ENCODE data around the gene GUCY2D.
"Not testable (repeated sequence)": the region's sequence is repeated elsewhere in the genome, so short reads cannot be mapped to it uniquely, and the experiment has no call there.

GUCY2D gene

DNA sequence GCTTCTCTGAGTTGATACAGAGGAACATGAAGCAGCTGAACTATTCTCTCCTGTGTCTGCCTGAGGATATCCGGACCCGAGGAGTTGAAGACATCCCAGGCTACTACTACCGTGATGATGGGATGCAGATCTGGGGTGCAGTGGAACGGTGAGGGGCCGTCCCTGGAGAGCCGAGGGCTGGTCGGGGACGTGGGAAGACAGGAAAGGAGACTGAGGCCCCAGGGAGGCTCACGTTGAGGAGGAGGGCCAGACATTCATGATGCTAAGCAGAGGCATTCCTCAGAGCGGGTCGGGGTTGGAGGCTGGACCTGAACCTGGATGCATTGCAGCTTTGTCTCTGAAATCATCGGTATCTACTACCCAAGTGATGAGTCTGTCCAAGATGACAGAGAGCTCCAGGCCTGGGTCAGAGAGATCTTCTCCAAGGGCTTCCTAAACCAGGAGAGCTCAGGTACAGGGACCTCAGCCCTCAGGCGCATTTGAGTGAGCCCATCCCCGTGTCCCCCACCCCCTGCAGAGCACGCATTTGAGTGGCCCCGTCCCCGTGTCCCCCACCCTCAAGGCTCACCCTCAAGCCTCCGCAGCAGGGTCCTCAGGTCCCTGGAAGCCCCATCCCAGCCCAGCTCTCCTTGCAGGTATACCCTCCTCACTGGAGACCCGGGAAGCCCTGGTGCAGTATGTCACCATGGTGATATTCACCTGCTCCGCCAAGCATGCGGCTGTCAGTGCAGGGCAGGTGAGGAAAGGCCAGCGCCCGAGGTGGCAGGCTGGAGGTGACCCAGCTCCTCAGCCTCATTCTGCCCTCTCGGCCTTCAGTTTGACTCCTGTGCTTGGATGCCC, 44.7 kb downstream of the GUCY2D start:
- DNase-seq (ENCODE audit: low read depth) = no peak

DNA sequence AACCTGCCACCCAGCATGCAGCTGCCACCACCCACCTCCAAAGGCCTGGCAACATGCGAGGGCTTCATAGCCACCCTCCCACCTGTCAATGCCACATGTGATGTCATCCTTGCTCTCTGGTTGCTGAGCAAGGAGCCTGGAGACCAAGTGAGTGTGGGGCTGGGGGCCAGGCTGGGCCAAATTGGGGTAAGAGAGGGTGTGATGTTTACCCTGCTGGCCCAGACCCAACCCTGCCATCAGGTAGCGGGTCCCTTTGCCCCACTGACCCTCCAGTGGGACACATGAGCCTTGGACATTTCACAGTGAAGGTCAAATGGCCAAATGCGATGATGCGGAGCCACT, 45.3 kb downstream of the GUCY2D start:
- DNase-seq (ENCODE audit: low read depth) = no peak

DNA sequence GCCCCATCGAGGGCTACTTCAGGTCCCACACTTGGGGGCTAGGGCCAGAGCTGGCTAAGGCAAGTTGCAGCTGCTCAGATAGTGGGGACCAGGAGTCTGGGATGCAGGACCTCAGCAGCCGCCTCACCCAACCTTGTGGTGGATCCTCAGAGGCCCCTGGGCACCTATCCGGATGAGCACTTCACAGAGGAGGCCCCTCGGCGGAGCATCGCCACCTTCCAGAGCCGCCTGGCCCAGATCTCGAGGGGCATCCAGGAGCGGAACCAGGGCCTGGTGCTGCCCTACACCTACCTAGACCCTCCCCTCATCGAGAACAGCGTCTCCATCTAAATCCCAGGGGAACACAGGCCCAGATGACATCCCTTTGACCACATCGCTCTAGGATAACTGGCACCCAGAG, 45.8 kb downstream of the GUCY2D start:
- no peak for DNase-seq (ENCODE audit: low read depth)

DNA sequence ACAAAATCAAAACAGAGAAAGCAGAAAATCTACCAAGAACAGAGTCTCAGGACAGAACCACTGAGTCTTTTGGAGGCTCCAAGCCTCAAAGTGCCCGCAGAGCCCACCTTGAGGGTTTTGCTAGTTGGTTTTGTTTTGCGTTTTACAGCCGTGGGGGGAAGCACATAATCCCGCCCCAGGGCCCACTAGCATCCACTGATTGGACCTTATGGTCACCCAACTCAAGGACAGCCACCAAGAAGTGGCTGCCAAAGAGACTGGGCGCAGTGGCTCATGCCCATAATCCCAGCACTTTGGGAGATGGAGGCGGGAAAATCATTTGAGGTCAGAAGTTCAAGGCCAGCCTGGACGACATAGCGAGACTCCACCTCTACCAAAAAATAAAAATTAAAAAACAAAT, 46.3 kb downstream of the GUCY2D start:
- no peak for DNase-seq (ENCODE audit: low read depth)

DNA sequence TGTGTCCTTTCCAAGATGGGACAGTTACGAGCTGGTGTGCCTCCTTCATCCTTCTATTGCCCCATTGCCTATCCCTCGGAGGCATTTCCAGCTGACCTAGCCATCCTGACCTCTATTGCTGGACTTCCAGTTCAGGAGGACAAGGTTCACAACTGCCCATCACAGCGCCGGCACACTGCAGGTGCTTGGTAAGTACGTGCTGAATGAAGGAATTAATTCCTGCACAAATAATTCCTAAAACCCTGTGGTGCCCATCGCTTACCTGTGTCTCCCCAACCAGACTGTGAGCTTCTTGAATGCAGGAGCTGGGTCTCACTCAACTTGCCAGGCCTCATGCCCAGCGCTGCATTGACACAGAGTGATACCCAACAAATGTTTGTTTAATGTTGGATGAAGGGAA, 49.4 kb downstream of the GUCY2D start:
- no peak for DNase-seq (ENCODE audit: low read depth)

DNA sequence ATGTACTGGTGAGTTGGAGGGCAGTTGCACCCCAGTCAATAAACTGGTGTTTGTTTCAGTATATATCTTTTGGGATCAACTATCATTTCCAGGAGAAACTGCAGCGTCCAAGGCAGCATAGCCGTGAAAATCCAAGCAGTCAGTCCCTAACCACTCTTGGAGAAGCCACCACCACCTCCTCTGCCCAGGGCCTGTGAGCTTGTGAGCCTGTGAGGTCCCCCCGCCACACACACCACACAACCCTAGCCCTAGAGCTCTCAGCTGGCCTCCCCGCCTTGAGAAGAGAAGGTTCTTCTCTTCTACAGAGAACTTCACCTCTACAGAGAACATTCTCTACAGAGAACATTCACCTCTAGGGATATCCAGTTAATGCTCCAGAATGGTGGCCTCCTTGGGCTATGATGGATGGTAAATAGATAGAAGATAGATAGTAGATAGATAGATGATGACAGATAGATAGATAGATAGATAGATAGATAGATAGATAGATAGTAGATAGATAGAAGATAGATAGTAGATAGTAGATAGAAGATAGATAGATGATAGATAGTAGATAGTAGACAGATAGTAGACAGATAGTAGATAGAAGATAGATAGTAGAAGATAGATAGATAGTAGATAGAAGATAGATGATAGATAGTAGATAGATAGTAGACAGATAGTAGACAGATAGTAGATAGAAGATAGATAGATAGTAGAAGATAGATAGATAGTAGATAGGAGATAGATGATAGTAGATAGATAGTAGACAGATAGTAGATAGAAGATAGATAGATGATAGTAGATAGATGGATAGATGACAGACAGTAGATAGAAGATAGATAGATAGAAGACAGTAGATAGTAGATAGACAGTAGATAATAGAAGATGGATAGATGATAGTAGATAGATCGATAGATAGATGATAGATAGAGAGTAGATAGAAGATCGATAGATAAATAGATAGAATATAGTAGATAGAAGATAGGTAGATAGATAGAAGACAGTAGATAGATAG, 50.1 kb downstream of the GUCY2D start:
- DNase-seq (ENCODE audit: low read depth) = no peak

DNA sequence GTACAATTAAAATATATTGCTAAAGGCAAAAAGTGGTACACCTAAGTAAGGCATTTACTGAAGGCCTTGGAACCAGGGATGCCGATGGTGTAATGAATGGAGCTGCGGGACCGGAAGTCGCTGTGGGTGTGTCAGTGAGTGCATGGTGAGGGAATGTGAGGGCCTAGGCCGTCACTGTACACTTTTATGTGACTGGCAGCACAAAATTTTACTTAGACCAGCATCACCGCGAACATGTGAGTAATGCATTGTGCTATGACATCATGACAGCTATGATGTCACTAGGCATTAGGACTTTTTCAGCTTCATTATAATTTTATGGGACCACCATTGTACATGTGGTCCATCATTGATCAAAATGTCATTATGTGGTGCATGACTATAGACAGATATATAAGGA, 51.2 kb downstream of the GUCY2D start:
- no peak for DNase-seq (ENCODE audit: low read depth)

DNA sequence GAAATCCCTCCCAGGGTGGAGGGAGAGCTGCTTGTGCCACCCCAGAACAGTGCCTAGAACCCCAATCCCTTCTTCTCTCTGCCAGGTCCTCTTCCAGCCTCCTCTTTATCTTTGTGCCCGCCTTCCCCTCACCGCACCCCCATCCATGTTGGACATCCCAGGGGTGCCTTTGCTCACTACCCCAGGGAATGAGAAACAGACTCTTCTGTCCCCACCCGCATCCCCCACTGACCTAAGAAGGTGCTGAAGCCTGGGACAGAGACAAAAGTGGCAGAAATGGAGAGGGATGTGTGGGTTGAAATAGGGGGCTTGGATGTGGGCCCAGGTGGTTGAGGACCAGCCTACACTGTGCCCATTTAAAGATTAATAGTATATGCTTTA, 53.4 kb downstream of the GUCY2D start:
- no peak for DNase-seq (ENCODE audit: low read depth)

DNA sequence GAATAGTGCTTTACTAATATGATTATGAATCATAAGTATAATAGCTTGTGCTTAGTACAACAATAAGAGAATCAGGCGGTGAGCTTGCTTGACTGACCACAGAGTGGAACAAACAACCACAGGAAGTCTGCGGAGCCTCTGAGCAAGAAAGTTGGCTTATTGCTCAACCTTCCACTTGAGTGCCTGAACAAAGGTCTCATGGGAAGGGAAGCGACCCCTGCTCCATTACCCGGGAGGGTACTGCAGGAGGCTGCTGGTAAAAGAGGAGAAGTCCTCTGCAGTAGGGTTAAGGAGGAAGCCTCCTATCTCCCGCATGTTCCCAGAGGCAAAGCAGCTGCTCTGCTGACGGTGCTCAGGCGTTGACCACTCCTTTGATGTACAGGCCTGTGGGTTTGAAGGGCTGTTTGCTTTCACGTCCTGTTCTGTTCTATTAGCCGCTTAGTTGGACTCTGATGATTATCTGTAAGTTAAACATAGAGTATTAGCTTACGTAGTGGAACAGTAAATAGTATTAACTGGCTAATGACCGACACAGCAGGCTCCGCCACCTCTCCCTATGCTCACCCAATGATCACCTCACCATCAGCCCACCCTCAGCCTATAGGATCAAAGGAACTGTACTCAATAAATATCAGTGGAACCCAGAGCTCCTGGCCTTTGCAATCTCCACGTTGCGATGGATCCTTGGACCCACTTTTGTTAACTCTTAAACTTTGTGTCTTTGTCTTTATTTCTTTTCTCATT, 54.0 kb downstream of the GUCY2D start:
- DNase-seq (ENCODE audit: low read depth) = peak; percentile 30

DNA sequence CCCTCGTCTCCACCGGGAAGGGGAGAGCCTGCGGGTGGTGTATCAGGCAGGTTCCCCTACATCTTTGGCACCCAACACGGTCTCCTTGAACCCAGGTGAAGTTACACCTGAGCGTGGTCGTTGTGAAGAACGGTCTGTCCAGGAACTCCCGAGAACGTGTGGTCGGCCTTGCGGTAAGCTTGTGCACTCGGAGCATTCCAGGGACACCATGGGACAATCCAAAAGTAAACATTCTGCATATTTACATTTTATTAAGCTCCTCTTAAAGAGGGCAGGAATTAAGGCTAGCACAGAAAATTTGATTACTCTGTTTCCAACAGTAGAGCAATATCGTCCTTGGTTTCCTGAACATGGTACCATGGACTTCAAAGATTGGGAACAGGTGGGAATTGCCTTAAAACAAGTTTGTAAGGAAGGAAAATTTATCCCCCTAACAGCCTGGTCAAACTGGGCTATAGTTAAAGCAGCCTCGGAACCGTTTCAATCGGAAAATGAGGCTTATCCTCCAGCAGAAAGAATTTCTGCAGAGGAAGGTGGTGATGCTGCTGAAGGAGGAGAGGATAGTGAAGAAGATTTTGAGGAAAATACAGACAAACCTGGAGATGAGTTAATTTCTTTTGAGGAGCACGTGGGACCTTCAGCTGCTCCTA, 54.7 kb downstream of the GUCY2D start:
- DNase-seq (ENCODE audit: low read depth) = no peak

DNA sequence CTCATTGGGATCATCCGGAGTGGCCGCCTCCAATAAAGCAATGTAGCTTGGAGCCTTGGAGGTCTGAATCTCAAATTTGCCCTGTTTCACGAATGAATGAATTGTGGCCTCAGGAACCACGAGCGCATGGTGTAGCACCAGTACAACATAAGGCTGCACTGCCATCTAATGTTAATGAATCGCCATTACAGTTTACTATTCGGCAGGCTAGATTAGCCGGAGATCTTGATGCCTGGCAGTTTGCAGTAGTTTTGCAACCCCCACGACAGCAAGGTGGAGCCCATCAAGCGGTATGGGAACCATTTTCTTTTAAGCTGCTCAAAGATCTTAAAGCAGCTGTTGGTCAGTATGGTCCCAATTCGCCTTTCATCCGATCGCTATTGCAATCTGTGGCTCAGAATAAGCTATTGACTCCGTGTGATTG, 55.3 kb downstream of the GUCY2D start:
- DNase-seq (ENCODE audit: low read depth) = peak; percentile 36

DNA sequence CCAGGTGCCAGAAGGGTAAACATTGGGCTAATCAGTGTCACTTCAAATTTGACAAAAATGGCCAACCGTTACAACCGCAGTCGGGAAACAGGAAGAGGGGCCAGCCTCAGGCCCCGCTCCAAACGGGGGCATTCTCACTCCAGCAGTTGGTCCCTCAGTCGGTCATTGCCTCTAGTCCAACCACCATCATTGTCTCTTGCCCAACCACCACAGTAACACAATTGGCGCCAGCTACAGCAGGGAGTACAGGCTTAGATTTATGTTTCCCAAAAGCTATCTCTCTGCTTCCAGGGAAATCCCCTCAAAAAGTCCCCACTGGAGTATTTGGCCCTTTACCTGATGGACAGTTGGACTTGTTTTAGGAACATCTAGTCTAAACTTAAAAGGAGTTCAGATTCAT, 56.7 kb downstream of the GUCY2D start:
- no peak for DNase-seq (ENCODE audit: low read depth)

DNA sequence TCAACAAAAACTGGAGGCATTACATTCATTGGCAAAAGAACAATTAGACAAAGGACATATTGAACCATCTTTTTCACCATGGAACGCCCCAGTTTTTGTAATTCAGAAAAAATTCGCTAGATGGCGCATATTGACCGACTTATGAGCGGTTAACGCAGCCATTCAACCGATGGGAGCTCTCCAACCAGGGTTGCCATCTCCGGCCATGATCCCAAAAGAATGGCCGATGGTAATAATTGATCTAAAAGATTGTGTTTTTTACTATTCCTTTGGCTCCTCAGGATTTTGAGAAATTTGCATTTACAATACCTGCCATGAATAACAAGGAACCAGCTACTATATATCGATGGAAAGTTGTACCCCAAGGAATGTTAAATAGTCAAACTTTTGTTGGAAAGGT, 57.9 kb downstream of the GUCY2D start:
- DNase-seq (ENCODE audit: low read depth) = peak; percentile 64

DNA sequence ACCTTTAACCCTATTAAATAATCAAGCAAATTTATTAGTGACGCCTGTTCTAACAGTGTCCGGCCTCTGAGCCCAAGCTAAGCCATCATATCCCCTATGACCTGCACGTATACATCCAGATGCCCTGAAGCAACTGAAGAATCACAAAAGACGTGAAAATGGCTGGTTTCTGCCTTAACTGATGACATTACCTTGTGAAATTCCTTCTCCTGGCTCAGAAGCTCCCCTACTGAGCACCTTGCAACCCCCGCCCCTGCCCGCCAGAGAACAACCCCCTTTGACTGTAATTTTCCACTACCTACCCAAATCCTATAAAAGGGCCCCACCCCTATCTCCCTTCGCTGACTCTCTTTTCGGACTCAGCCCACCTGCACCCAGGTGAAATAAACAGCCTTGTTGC, 59.4 kb downstream of the GUCY2D start:
- not testable (repeated sequence) for DNase-seq (ENCODE audit: low read depth)

DNA sequence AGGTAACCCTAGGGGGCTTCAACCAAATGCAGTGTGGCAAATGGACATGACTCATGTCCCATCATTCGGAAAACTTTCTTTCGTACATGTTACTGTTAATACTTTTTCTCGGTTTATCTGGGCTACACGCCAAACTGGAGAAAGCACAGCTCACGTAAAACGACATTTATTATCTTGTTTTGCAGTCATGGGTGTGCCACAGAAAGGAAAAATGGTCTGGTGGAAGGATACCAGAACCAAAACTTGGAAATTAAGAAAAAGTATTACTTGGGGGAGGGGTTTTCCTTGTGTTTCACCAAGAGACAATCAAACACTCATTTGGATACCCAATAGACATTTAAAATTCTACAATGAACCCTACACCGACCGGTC, 60.0 kb downstream of the GUCY2D start:
- no peak for DNase-seq (ENCODE audit: low read depth)

DNA sequence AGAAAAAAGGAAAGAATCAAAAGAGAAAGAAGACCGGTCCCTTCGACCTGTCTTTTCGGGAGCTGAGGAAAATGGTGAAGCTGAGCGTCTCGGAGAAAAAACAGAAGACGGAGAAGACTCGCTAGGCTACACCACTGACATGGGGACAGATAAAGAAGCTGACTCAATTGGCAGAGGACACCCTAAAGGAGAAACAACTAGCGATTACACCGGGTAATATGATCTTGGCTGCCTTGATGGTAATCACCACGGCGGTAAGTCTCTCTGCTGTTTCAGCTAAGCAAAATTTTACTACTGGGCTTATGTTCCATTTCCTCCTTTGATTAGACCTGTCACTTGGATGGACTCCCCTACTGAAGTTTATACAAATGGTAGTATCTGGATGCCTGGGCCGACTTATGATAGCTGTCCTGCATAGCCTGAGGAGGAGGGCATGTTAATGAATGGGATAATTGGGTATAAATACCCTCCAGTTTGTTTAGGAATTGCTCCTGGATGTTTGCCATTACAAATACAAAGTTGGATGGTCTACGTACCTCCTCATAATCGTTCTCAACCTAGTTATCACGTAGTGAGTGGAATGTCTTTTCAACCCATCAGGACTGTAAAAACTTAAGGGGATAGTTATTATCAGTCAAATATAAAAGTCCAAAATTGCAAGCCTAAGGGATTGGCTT, 60.5 kb downstream of the GUCY2D start:
- no peak for DNase-seq (ENCODE audit: low read depth)

DNA sequence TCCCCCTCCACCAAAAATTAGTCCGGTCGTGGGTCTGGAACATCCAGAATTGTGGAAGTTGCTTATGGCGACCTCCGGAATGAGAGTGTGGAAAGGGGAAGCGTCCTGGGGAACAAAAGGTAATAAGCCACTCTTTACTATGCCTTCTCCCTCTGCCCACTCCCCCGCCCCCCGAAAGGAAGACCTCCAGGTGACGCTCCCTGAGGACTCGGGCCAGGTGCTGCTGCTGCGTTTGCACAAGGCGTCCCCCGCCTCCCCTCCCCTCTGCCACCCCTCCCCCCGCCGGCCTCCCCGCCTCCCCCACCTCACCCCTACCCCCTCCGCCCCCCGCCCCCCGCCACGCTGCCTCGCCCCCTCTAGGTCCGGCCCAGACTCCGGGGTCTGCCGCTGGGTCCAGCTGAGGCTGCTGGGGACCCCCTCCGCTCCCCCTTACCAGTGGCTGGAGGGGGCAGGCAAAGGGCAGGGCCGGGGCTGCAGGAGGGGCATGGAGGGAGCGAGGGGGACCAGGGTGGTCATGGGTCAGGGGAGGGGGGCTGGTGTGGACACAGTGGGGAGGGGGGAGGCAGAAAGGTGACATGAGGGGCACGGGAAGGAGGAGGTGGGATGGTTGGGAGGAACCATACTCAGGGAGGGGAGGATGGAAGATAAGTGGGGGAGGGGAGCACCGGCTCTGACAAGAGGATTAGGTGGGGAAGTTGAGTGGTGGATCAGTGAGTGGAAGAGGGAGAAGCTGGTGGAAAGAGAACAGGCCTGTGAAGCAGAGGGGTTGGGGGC, 61.5 kb downstream of the GUCY2D start:
- no peak for DNase-seq (ENCODE audit: low read depth)

DNA sequence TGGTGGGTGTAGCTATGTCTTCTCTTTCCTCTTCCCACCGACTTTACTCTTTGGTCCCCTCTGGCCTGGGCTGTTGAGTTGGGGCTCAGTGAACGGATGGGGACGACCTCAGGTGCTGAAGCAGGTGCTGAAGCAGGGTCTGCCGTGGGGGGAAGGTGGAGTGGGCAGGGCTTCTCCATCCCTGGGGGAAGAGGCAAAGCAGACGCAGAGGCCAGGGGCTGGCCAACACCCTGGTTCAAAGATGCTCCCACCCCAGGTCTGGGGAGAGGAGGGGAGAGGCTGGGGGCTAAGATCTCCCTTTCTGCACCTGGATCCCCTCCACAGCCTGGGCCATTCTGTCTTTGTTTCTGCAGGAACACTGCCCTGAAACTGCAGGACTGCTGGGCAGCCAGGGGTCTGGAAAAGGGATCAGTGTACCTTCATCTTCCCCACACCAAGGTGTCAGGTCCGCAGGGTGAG, 62.2 kb downstream of the GUCY2D start:
- no peak for DNase-seq (ENCODE audit: low read depth)

DNA sequence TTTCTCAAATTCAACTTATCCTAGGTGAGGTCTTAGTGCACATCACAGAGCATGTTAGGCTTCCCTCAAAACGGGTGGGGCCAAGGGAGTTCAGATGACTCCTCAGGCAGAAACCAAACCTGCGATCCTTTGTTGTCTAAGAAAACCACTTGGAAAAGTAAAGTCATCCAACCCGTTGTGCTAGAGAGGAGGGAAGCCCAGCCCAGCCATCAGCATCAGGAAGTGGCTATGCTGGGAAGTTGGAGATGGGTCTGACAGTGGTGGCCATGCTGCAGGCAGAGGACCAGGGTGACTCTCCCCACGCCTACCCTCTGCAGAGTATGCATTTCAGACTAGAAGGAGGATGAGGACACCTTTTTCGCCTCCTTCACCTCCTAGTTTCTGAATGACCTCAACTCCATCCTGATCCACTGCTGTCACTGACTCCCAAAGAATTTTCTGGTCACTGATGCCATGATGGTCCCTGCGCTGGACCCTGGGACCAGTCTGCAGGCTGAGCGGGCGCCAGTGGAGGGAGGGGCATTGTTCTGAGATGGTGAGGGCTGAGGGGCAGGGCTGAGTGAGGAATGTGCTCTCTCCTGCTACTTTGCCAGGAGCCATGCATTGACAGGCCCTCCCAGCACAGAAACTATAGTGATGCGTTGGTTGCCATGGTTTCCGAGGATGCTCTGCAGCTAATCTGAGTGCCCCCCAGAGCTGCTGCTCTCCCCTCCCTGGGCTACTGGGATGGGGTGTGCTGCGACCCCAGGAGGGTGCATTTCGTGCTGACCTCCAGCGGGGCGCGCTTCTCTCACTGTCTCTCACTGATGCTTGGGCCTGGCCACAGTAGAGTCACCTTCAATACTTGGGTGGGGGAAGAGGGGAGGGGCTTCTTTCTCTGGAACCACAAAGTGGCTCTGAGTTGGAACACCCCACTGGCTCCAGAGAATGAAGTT, 64.7 kb downstream of the GUCY2D start:
- no peak for DNase-seq (ENCODE audit: low read depth)
